ENCODE results near the gene PHLDB3.
"Not testable (repeated sequence)": the region's sequence is repeated elsewhere in the genome, so short reads cannot be mapped to it uniquely, and the experiment has no call there.

PHLDB3 gene

GRCh38 chr19:43525836-43526771 is 21.6 kb upstream of the PHLDB3 start:
- TF ChIP-seq, protein P1, sequence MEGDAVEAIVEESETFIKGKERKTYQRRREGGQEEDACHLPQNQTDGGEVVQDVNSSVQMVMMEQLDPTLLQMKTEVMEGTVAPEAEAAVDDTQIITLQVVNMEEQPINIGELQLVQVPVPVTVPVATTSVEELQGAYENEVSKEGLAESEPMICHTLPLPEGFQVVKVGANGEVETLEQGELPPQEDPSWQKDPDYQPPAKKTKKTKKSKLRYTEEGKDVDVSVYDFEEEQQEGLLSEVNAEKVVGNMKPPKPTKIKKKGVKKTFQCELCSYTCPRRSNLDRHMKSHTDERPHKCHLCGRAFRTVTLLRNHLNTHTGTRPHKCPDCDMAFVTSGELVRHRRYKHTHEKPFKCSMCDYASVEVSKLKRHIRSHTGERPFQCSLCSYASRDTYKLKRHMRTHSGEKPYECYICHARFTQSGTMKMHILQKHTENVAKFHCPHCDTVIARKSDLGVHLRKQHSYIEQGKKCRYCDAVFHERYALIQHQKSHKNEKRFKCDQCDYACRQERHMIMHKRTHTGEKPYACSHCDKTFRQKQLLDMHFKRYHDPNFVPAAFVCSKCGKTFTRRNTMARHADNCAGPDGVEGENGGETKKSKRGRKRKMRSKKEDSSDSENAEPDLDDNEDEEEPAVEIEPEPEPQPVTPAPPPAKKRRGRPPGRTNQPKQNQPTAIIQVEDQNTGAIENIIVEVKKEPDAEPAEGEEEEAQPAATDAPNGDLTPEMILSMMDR (IDR thresholded peaks at IDR 0.05; ENCODE audit: low read depth, low read length, missing control alignments), result no peak
- Histone ChIP-seq H3K4me3 (ENCODE audit: low read depth, low read length) (peak overlapping the region; percentile 82), H3K27me3 (replicated peaks) (no peaks in the 10 kb centered on the region), H3K27ac (no peak overlapping the region), H3K36me3 (replicated peaks) (no peaks in the 10 kb centered on the region)
- DNase-seq, result no peak
- in situ Hi-C loops (cut with HindIII; ENCODE audit: low pct_ligation_motif_present, low sequenced_read_pairs), result no loop called here

DNA sequence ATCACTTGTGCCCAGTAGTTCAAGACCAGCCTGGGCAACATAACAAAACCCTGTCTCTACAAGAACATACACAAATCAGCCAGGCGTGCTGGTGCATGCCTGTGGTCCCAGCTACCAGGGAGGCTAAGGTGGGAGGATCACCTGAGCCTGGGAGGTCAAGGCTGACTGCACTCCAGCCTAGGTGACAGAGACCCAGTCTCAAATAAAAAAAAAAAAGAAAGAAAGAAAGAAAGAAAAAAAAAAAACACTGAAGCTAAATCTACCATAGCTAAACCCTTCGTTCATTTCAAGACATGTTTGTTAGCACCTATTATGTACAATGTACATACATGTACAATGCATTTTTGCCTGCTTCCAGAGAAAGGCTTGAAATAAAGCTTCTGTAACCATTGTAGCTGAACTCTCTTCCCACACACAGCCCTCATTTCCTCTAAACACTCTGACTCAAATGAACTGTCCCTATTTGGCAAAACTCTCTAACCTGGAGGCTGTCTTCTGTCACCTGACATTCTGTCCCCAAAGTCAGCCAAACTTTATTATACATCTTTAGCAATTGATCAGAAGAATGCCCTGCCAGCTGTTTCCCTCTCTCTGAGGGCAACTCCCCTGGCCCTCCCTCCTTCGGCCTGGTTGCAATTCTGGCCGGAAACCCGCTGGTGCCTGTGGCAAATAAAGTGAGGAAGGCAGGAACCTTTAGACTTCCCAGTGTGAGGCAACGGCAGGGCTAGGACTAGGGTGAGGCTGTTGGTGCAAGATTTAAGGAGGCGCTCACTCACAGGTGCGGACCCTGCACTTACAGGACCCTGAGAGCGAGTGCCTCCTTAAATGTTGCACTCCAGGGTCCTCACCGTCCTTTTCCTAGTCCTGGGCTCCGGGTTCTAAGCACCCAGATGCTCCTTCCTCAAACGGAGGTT is 20.6 kb upstream of the PHLDB3 start:
- peak overlapping the region; percentile 82 for H3K4me3 ChIP-seq (ENCODE audit: low read depth, low read length)
- TF ChIP-seq, protein P1 (IDR thresholded peaks at IDR 0.05; ENCODE audit: low read depth, low read length, missing control alignments), result no peak
- no peak overlapping the region for H3K27ac ChIP-seq
- in situ Hi-C loops (cut with HindIII; ENCODE audit: low pct_ligation_motif_present, low sequenced_read_pairs), result no loop called here
- DNase-seq, result no peak
- no peaks in the 10 kb centered on the region for H3K27me3 ChIP-seq (replicated peaks)
- H3K36me3 ChIP-seq (replicated peaks), result no peaks in the 10 kb centered on the region

- in situ Hi-C loops (cut with HindIII; ENCODE audit: low pct_ligation_motif_present, low sequenced_read_pairs); DNase-seq; H3K36me3 ChIP-seq (replicated peaks); H3K4me3 ChIP-seq (ENCODE audit: low read depth, low read length); H3K27me3 ChIP-seq (replicated peaks); H3K27ac ChIP-seq: not testable (repeated sequence)
These were observed 19.1 kb upstream of the PHLDB3 start for GRCh38 chr19:43523696-43524095.

GRCh38 chr19:43522929-43523328 is 18.4 kb upstream of the PHLDB3 start:
- TF ChIP-seq, protein P1 (IDR thresholded peaks at IDR 0.05; ENCODE audit: low read depth, low read length, missing control alignments), result no peak
- no peak for DNase-seq
- Histone ChIP-seq H3K27me3 (replicated peaks) (no peaks in the 10 kb centered on the region), H3K27ac (no peak overlapping the region), H3K36me3 (replicated peaks) (no peaks in the 10 kb centered on the region), H3K4me3 (ENCODE audit: low read depth, low read length) (no peak overlapping the region)
- in situ Hi-C loops (cut with HindIII; ENCODE audit: low pct_ligation_motif_present, low sequenced_read_pairs), result no loop called here

DNA sequence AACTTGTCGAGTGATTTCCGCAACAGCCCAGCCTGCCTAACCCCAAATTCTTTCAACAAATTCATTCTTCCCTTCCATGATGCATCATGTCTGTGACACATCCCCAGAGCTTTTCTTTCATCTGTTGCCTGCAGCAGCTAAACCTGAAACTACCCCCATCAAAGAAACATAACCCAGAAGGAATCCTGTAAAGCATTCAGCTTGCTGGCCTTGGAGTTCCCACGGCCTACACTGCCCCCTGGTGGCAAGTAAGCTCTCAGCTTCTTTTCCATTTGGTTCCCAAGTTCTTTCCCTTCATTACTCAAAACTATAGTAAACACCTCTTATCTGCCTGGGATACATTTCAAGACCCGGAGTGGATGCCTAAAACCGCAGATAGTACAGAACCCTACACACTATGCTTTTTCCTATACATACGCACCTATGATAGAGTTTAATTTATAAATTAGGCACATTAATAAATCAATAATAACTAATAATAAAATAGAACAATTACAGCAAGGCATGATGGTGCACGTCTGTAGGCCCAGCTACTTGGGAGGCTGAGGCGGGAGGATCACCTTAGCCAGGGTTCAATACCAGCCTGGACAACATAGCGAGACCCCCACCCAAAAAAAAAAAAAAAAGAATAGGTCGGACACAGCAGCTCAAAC is 15.0 kb upstream of the PHLDB3 start:
- Histone ChIP-seq H3K27ac (peak overlapping the region; percentile 37), H3K4me3 (ENCODE audit: low read depth, low read length) (no peak overlapping the region), H3K27me3 (replicated peaks) (no peaks in the 10 kb centered on the region), H3K36me3 (replicated peaks) (no peaks in the 10 kb centered on the region)
- in situ Hi-C loops (cut with HindIII; ENCODE audit: low pct_ligation_motif_present, low sequenced_read_pairs), result no loop called here
- peak; percentile 83 for DNase-seq
- TF ChIP-seq, protein P1 (IDR thresholded peaks at IDR 0.05; ENCODE audit: low read depth, low read length, missing control alignments), result peak; percentile 92
